Posterior vena cava (tissue), 2 donors: ENCODE results near the gene ME2. TPM values are rescaled to one million over a fixed set of nuclear protein-coding genes. Genes with fewer than 3 reads are reported as not detected.

ENCODE experiments used
- total RNA-seq, 2 donors: library from RNA; stranded (reverse); fragmentation: NEBNext Ultra II Directional; extraction: Animal tissue kit (Norgen Biotek cat#: 25700); gene quantifications; one replicate each; pipeline ENCODE4 v1.2.1, GENCODE V29; 2021
- donor health status: DM: yes; HTN: yes; CAD: no.
- donor health status: DM: yes; HTN: yes; CAD: no.

The ME2 gene
- total RNA-seq, 2 donors from 2014 or later = 39.9 to 49.6 TPM

Other genes starting within 250 kb of the ME2 start
- gene MRO, start 59.1 kb upstream of the ME2 start, total RNA-seq = 1 to 10 TPM; 1.4 to 2.3 TPM
- 1 to 10 TPM; 6.1 to 9.9 TPM for gene ELAC1, start 88.9 kb downstream of the ME2 start, total RNA-seq
- gene SMAD4, start 151.1 kb downstream of the ME2 start, total RNA-seq = 100 to 1,000 TPM; 104 to 122 TPM